Activated T-helper 1 cell treated with anti-CD3 and anti-CD28 coated beads, Interleukin-2, amount 50 U/mL, for 16 hours (primary cell): ENCODE data around the gene SLC2A9.
"Not testable (repeated sequence)": the region's sequence is repeated elsewhere in the genome, so short reads cannot be mapped to it uniquely, and the experiment has no call there.

Experiments
- DNase-seq, 2 donors: peaks; one replicate each; pipeline ENCODE4 v3.0.0-alpha.2; 2020; ENCODE audit warnings: low read depth in 1 of 2, low spot score in 1 of 2

The SLC2A9 gene

DNA sequence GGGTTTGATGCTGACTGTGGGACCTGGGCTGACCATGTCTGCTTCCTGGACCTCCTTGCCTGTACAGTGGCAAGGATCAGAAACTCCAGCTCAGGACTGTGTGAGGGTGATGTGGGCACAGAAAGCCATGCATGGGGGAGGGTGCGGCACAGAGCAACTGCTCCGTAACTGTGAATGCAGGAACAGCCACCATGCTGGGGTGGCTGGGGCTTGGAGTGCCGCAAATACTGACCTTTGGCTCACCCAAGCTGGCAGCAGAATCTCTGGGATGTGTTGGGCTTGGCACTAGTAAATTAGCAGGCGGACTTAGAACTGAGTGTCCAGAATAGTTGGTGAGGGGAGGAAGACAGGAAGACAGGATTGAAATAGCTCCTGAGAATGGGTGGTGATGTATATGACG is 187.9 kb downstream of the SLC2A9 start:
- no peak for DNase-seq

GRCh38 chr4:9832640-9833039 is 188.7 kb downstream of the SLC2A9 start:
- DNase-seq = no peak

DNA sequence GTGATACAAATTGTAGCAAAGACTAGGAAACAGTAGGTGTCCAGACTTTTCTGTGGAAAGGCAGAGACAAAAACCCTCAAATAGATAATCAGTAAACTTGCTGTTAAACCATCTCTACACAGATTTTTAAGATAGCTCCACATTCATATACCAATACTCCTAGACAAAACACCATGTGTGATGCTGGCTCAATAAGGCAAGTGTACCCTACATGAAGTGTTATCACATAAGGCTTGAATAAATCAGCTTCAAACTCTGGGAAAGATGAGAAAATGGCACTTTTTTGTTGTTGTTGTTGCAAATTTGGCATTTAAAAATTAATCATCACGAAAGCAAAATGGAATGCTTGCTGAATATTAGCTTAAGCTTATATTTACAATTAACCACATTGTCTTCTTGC is 194.7 kb downstream of the SLC2A9 start:
- DNase-seq = no peak

DNA sequence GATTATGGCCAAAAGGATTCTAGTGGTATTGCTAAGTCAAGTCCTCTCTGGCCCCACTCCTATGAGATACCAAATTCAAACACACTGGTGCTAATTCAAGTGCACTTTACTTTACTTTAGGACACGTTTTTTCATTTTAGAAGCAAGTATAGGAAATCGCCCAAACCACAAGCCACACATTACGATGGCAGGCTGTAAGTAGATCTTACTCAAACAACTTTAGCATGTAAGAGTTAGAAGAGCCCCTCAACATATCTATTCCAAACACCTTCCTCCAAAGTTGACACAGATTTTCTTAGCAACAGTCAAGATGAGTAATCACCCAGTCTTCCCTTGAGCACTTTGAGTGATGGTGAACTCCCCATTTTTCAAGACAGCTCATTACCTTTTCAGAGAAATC is 196.2 kb downstream of the SLC2A9 start:
- no peak for DNase-seq

DNA sequence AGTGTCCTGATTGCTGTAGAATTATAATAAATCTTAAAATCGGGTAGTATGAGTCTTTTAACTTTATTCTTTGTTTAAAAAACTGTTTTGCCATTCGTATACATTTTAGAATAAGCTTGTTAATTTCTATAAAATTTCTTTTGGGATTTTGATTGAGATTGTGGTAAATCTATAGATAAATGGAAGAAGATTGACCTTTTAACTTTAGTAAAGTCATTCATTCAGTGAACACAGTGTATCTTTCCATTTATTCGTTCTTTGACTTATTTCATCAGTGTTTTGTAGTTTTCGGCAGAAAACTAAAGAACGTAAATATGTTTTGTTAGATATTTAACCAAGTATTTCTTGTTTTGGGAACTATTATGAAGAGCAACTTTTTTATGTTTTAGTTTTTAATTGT is 201.0 kb downstream of the SLC2A9 start:
- DNase-seq = no peak

GRCh38 chr4:9816285-9816684 is 205.0 kb downstream of the SLC2A9 start:
- DNase-seq = no peak

GRCh38 chr4:9812501-9813340 is 208.6 kb downstream of the SLC2A9 start:
- no peak for DNase-seq

- DNase-seq = no peak
Observed at GRCh38 chr4:9811806-9812205, 209.5 kb downstream of the SLC2A9 start.

DNA sequence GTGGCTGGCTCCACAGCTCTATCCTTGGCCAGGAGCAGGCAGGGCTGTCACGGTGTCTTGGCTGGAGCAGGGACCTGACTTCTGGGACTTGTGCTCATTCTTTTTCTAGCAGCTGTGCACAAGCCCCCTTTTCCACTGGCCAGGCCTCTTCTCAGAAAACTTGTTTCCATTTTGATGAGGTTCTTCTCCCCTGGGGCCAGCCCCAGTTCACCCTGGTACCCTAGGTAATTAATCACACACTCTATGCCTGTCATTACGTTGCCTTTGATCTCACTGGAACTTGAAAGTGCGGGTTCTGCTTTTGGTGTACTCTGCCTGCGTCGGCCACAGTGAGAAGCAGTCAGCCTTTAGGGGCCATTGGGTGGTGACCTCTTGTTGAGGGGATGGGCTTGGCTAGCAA is 213.2 kb downstream of the SLC2A9 start:
- no peak for DNase-seq

- DNase-seq = no peak
Observed at GRCh38 chr4:9804918-9805317, 216.4 kb downstream of the SLC2A9 start.

GRCh38 chr4:9800848-9801247 is 220.4 kb downstream of the SLC2A9 start:
- no peak for DNase-seq

- not testable (repeated sequence) for DNase-seq
Observed at GRCh38 chr4:9796641-9797040, 224.7 kb downstream of the SLC2A9 start.

GRCh38 chr4:9792381-9792780 is 228.9 kb downstream of the SLC2A9 start:
- DNase-seq = no peak

- DNase-seq = not testable (repeated sequence)
Observed at GRCh38 chr4:9785891-9786290, 235.4 kb downstream of the SLC2A9 start.

- DNase-seq = no peak
Observed at GRCh38 chr4:9782136-9782436, 239.2 kb downstream of the SLC2A9 start.

GRCh38 chr4:9781343-9782135 is 239.8 kb downstream of the SLC2A9 start, which contains the start of gene DRD5:
TSS of gene DRD5 (plus strand) at chr4:9781634. CDS start at chr4:9782030, 396 bp downstream.
- DNase-seq = no peak
